Testis (tissue), 2 donors: ENCODE measurements around the gene FGF23.

ENCODE experiments used
- CTCF ChIP-seq, 3 experiments: fragments of 450-650 bp in 2 of 3; fragments of 200-600 bp in 1 of 3; sonication (generic) in 1 of 3; IDR thresholded peaks; one replicate each; pipeline ENCODE4 v1.5.1; 2016 to 2019; ENCODE audit warnings: antibody characterized with exemption in 3 of 3, mild to moderate bottlenecking in 2 of 3, moderate library complexity in 1 of 3
- POLR2A ChIP-seq: fragments of 450-650 bp; IDR thresholded peaks from one replicate; pipeline ENCODE4 v1.6.1; 2017; ENCODE audit warnings: antibody characterized with exemption, mild to moderate bottlenecking, moderate library complexity

DNA sequence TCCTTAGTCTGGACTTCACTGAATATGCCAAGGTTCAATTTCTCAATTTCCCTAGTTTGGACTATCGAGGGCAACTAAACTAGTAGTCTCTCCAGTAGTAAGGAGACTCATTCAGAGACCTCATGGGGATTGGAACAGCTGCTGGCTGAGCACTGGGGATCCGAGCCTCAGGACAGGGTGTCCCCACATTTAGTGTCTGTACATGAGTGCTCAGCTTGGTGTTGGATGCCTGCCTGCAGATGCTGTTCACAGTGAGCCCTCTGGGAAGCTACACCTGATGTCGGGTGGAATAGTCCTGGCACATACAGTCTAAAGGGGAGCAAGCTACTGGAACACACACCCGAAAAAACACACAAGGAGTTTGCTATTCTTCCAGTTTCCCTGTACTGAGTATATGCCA, 820 bp upstream of the FGF23 start:
- TF ChIP-seq CTCF (IDR thresholded peaks at IDR 0.05), result no peak
- TF ChIP-seq POLR2A, result no peak
